ENCODE data around the gene RNF14. TPM values are rescaled to one million over a fixed set of nuclear protein-coding genes. Genes with fewer than 3 reads are reported as not detected.

Gene RNF14
- total RNA-seq, 1 experiment from 2014 or later = 20.1 TPM

GRCh38 chr5:141919218-141920119 is 49.4 kb upstream of the RNF14 start:
- H3K18ac ChIP-seq (ENCODE audit: insufficient read length, low read depth, low read length) = no peak overlapping the region
- H3K27me3 ChIP-seq (ENCODE audit: insufficient read depth, low read length) = no peaks in the 10 kb centered on the region
- H4K91ac ChIP-seq (ENCODE audit: insufficient read length, low read depth, low read length) = no peak overlapping the region
- H3K4me2 ChIP-seq (ENCODE audit: insufficient read depth, insufficient read length, low read length) = no peak overlapping the region
- Mint-ChIP-seq H3K9me3 (no peaks in the 10 kb centered on the region; a peak in 1 of 5 replicates), H3K27me3 (ENCODE audit: low read depth) (peaks cover 28% of the 10 kb centered on the region), H3K36me3 (ENCODE audit: insufficient read depth in 1 of 3, low read depth in 3 of 3) (peaks cover 1 to 7% (median 4%) of the 10 kb centered on the region in 3 experiments; a peak in 4 of 7 replicates), H3K27ac (no peak overlapping the region), H3K4me1 (peaks cover 22 to 30% of the 10 kb centered on the region in 2 experiments), H3K4me3 (no peak overlapping the region)
- no peak overlapping the region for H2BK5ac ChIP-seq (ENCODE audit: insufficient read length, low read length)
- H3T11ph ChIP-seq (ENCODE audit: low read length) = no peak overlapping the region
- H3K23ac ChIP-seq (ENCODE audit: insufficient read length, low read depth, low read length) = no peak overlapping the region
- no peaks in the 10 kb centered on the region for H3K9me3 ChIP-seq (ENCODE audit: control insufficient read depth, low read depth, low read length)
- no peak overlapping the region for H3K56ac ChIP-seq (ENCODE audit: insufficient read length, low read depth, low read length)
- no peak overlapping the region for H2BK120ac ChIP-seq (ENCODE audit: low read depth, low read length, poor library complexity, severe bottlenecking)
- H3K27ac ChIP-seq (ENCODE audit: insufficient read length, low read depth, low read length) = no peak overlapping the region
- no peak overlapping the region for H2BK15ac ChIP-seq (ENCODE audit: low read depth, low read length)
- no peak overlapping the region for H2BK12ac ChIP-seq (ENCODE audit: insufficient read length, low read depth, low read length)
- no peak overlapping the region for H2BK20ac ChIP-seq (ENCODE audit: low read depth, low read length, poor library complexity, severe bottlenecking)
- no peaks in the 10 kb centered on the region for H4K20me1 ChIP-seq (ENCODE audit: control insufficient read depth, insufficient read depth, insufficient read length)
- H4K8ac ChIP-seq (replicated peaks; ENCODE audit: insufficient read length, low read depth, low read length) = no peak overlapping the region
- H3K79me1 ChIP-seq (ENCODE audit: insufficient read depth, low read depth, low read length, poor library complexity, severe bottlenecking) = peaks cover 1% of the 10 kb centered on the region
- peaks cover 2% of the 10 kb centered on the region; the same call in 1 of the 2 replicates for H3K79me2 ChIP-seq (ENCODE audit: insufficient read depth, low read length)
- no peak overlapping the region for H2AK5ac ChIP-seq (ENCODE audit: insufficient read length, low read length)
- no peak overlapping the region for H3K14ac ChIP-seq (ENCODE audit: insufficient read depth, low read length)
- H3K4me1 ChIP-seq (ENCODE audit: insufficient read depth, low read length) = 0 out of 2 replicates have a peak, but pooled peaks cover 2% of the 10 kb centered on the region
- peaks cover 8% of the 10 kb centered on the region for H3K23me2 ChIP-seq (ENCODE audit: insufficient read length, low read depth, low read length, poor library complexity, severe bottlenecking)
- no peak overlapping the region for H2AFZ ChIP-seq (ENCODE audit: low read length)
- WGBS (ENCODE audit: extremely low coverage, insufficient read length, low lambda C conversion rate) = no CpG with 5 or more reads among the region's 8 CpGs
- no peak for TF ChIP-seq CTCF (conservative IDR thresholded peaks at IDR 0.05)
- DNase-seq = no peak
- no peak overlapping the region for H3K9ac ChIP-seq (ENCODE audit: extremely low read depth, insufficient read length, low read length)
- H4K5ac ChIP-seq (ENCODE audit: insufficient read length, low read depth, low read length) = no peak overlapping the region
- H3K4ac ChIP-seq (ENCODE audit: low read depth, low read length) = no peak overlapping the region
